HEK293 (cell line): ENCODE data around the gene KRT27.

Experiments used
- CTCF ChIA-PET: fragments of 350-600 bp; formaldehyde crosslinking; extraction: SDS; loops from one replicate; lab custom pipeline; 2021; ENCODE audit warnings: antibody characterized with exemption; lab: Yijun Ruan, JAX
- POLR2A ChIA-PET: fragments of 300-600 bp; formaldehyde crosslinking; extraction: SDS; loops from one replicate; lab custom pipeline; 2020; ENCODE audit warnings: antibody characterized with exemption, inconsistent platforms; lab: Yijun Ruan, JAX
- H3K27ac ChIP-seq: fragments of 200-500 bp; sonication (Bioruptor generic); 2 replicates; pipeline ENCODE4 v1.5.1; 2014; ENCODE audit warnings: low read depth, low read length, control low read depth, inconsistent platforms; ENCODE audit errors: extremely low read depth
- H3K36me3 ChIP-seq, 2 experiments: fragments of 200-500 bp in 1 of 2; sonication (Bioruptor generic) in 1 of 2; 1 replicate in 1 of 2; 2 replicates in 1 of 2; pipeline ENCODE4 v1.5.1; 2014 to 2017; ENCODE audit warnings: inconsistent platforms in 2 of 2, low read length in 2 of 2; ENCODE audit not compliant: control insufficient read depth in 2 of 2, insufficient read depth in 1 of 2
- H3K4me1 ChIP-seq: fragments of 200-500 bp; sonication (Bioruptor generic); 2 replicates; pipeline ENCODE4 v1.5.1; 2014; ENCODE audit warnings: mild to moderate bottlenecking, low read length, inconsistent platforms; ENCODE audit not compliant: control insufficient read depth, insufficient read depth
- H3K4me3 ChIP-seq: 2 replicates; pipeline ENCODE4 v1.5.1; 2011; ENCODE audit warnings: low read depth, mild to moderate bottlenecking, control low read depth, low read length, moderate library complexity
- H3K9me3 ChIP-seq: fragments of 200-500 bp; sonication (Bioruptor generic); 2 replicates; pipeline ENCODE4 v1.5.1; 2014; ENCODE audit warnings: low read depth, low read length, inconsistent platforms; ENCODE audit not compliant: control insufficient read depth, insufficient read depth
- AEBP2 ChIP-seq: fragments of 450-650 bp; formaldehyde crosslinking; IDR thresholded peaks from 2 replicates; pipeline ENCODE4 v1.5.1; 2016; ENCODE audit warnings: missing biosample characterization, missing genetic modification characterization, borderline replicate concordance
- GLI4 ChIP-seq: fragments of 450-650 bp; formaldehyde crosslinking; IDR thresholded peaks from 2 replicates; pipeline ENCODE4 v1.5.1; 2016; ENCODE audit warnings: missing biosample characterization, missing genetic modification characterization
- KLF1 ChIP-seq: fragments of 450-650 bp; formaldehyde crosslinking; IDR thresholded peaks from 2 replicates; pipeline ENCODE4 v1.5.1; 2016; ENCODE audit warnings: missing biosample characterization, missing genetic modification characterization
- KLF17 ChIP-seq: fragments of 450-650 bp; formaldehyde crosslinking; IDR thresholded peaks from 2 replicates; pipeline ENCODE4 v1.5.1; 2016; ENCODE audit warnings: missing biosample characterization, missing genetic modification characterization
- ZBTB26 ChIP-seq: fragments of 450-650 bp; formaldehyde crosslinking; optimal IDR thresholded peaks from 2 replicates; pipeline ENCODE3; 2016; ENCODE audit warnings: missing biosample characterization, mild to moderate bottlenecking, missing genetic modification characterization
- ZEB2 ChIP-seq: fragments of 450-650 bp; formaldehyde crosslinking; IDR thresholded peaks from 2 replicates; pipeline ENCODE4 v1.5.1; 2016; ENCODE audit warnings: missing biosample characterization, missing genetic modification characterization
- ZIC2 ChIP-seq: fragments of 450-650 bp; formaldehyde crosslinking; IDR thresholded peaks from 2 replicates; pipeline ENCODE4 v1.5.1; 2016; ENCODE audit warnings: missing biosample characterization, missing genetic modification characterization
- ZNF169 ChIP-seq: fragments of 450-650 bp; formaldehyde crosslinking; IDR thresholded peaks from 2 replicates; pipeline ENCODE4 v1.5.1; 2016; ENCODE audit warnings: missing biosample characterization, missing genetic modification characterization
- ZNF324 ChIP-seq: fragments of 450-650 bp; formaldehyde crosslinking; IDR thresholded peaks from 2 replicates; pipeline ENCODE4 v1.5.1; 2016; ENCODE audit warnings: missing biosample characterization, missing genetic modification characterization
- ZNF571 ChIP-seq: fragments of 450-650 bp; formaldehyde crosslinking; IDR thresholded peaks from 2 replicates; pipeline ENCODE4 v1.5.0; 2017; ENCODE audit warnings: missing biosample characterization, missing genetic modification characterization
- ZNF585B ChIP-seq: fragments of 450-650 bp; formaldehyde crosslinking; IDR thresholded peaks from 2 replicates; pipeline ENCODE4 v1.5.1; 2016; ENCODE audit warnings: missing biosample characterization, missing genetic modification characterization
- ZNF639 ChIP-seq: fragments of 450-650 bp; formaldehyde crosslinking; IDR thresholded peaks from 2 replicates; pipeline ENCODE4 v1.5.1; 2016; ENCODE audit warnings: missing biosample characterization, missing genetic modification characterization
- ZNF658 ChIP-seq: fragments of 450-650 bp; formaldehyde crosslinking; IDR thresholded peaks from 2 replicates; pipeline ENCODE4; 2016; ENCODE audit warnings: missing biosample characterization, missing genetic modification characterization
- ZNF747 ChIP-seq: fragments of 450-650 bp; formaldehyde crosslinking; IDR thresholded peaks from 2 replicates; pipeline ENCODE4 v1.5.1; 2016; ENCODE audit warnings: missing biosample characterization, missing genetic modification characterization
- ZNF792 ChIP-seq: fragments of 450-650 bp; formaldehyde crosslinking; IDR thresholded peaks from 2 replicates; pipeline ENCODE4 v1.5.1; 2016; ENCODE audit warnings: missing biosample characterization, missing genetic modification characterization
- TF ChIP-seq, protein P1 (sequence below): fragments of 450-650 bp; formaldehyde crosslinking; IDR thresholded peaks from 2 replicates; pipeline ENCODE4 v1.5.0; 2017; ENCODE audit warnings: missing biosample characterization, missing genetic modification characterization, borderline replicate concordance
- TF ChIP-seq, protein P2 (sequence below): fragments of 450-650 bp; formaldehyde crosslinking; IDR thresholded peaks from 2 replicates; pipeline ENCODE4 v1.5.1; 2016; ENCODE audit warnings: missing biosample characterization, missing genetic modification characterization
- TF ChIP-seq, protein P3 (sequence below): fragments of 450-650 bp; formaldehyde crosslinking; conservative IDR thresholded peaks from 2 replicates; pipeline ENCODE4 v1.5.1; 2016; ENCODE audit warnings: low read depth, missing biosample characterization, missing genetic modification characterization

Gene KRT27

DNA sequence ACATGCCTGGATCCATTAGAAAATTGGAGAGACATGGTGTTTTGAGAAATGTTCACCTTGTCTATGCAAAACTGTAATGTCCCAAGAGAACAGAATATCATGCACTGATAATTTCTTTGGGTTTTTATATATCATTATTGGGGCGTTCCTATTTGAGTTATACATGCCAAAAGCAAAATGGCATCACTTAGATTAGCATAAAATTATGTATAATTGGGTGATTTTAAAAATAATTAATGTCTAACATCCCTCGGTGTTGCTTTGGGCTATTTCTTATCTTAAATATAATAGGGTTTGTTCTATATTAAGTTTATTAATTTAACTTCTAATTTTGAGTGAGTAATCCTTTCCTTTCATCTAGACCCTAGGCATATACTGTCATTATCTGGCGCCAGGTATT is 17.5 kb upstream of the KRT27 start, which contains the start of gene KRT28 (continued):
- TF ChIP-seq, protein P1, sequence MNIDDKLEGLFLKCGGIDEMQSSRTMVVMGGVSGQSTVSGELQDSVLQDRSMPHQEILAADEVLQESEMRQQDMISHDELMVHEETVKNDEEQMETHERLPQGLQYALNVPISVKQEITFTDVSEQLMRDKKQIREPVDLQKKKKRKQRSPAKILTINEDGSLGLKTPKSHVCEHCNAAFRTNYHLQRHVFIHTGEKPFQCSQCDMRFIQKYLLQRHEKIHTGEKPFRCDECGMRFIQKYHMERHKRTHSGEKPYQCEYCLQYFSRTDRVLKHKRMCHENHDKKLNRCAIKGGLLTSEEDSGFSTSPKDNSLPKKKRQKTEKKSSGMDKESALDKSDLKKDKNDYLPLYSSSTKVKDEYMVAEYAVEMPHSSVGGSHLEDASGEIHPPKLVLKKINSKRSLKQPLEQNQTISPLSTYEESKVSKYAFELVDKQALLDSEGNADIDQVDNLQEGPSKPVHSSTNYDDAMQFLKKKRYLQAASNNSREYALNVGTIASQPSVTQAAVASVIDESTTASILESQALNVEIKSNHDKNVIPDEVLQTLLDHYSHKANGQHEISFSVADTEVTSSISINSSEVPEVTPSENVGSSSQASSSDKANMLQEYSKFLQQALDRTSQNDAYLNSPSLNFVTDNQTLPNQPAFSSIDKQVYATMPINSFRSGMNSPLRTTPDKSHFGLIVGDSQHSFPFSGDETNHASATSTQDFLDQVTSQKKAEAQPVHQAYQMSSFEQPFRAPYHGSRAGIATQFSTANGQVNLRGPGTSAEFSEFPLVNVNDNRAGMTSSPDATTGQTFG (tag by site-specific recombination): no peak
- TF ChIP-seq ZEB2: no peak
- TF ChIP-seq ZIC2: no peak
- TF ChIP-seq KLF17: no peak
- TF ChIP-seq KLF1 (tag by site-specific recombination): no peak
- no peak for TF ChIP-seq ZNF639
- no peak for TF ChIP-seq ZBTB26
- TF ChIP-seq AEBP2 (tag by site-specific recombination): no peak
- no peak for TF ChIP-seq ZNF792 (tag by site-specific recombination)
- TF ChIP-seq, protein P2, sequence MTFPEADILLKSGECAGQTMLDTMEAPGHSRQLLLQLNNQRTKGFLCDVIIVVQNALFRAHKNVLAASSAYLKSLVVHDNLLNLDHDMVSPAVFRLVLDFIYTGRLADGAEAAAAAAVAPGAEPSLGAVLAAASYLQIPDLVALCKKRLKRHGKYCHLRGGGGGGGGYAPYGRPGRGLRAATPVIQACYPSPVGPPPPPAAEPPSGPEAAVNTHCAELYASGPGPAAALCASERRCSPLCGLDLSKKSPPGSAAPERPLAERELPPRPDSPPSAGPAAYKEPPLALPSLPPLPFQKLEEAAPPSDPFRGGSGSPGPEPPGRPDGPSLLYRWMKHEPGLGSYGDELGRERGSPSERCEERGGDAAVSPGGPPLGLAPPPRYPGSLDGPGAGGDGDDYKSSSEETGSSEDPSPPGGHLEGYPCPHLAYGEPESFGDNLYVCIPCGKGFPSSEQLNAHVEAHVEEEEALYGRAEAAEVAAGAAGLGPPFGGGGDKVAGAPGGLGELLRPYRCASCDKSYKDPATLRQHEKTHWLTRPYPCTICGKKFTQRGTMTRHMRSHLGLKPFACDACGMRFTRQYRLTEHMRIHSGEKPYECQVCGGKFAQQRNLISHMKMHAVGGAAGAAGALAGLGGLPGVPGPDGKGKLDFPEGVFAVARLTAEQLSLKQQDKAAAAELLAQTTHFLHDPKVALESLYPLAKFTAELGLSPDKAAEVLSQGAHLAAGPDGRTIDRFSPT (tag by site-specific recombination): no peak
- TF ChIP-seq ZNF658 (tag by site-specific recombination): no peak

GRCh38 chr17:40796846-40797245 is 14.5 kb upstream of the KRT27 start:
- Histone ChIP-seq H3K27ac (no peak overlapping the region), H3K9me3 (no peaks in the 10 kb centered on the region)
- ChIA-PET CTCF (interaction anchor here (0.5 to 1.0 kb wide), 2 partner anchors 104 to 181 kb away, joined by 3 to 5 read pairs; no protein-coding TSS in a partner anchor), POLR2A (no interaction called here)
- TF ChIP-seq ZNF324 (no peak), ZNF169 (tag by site-specific recombination) (no peak), ZNF571 (tag by site-specific recombination) (no peak), GLI4 (no peak), ZNF585B (tag by site-specific recombination) (no peak), ZNF747 (tag by site-specific recombination) (no peak)
- TF ChIP-seq, protein P1 (tag by site-specific recombination): no peak
- TF ChIP-seq, protein P3, sequence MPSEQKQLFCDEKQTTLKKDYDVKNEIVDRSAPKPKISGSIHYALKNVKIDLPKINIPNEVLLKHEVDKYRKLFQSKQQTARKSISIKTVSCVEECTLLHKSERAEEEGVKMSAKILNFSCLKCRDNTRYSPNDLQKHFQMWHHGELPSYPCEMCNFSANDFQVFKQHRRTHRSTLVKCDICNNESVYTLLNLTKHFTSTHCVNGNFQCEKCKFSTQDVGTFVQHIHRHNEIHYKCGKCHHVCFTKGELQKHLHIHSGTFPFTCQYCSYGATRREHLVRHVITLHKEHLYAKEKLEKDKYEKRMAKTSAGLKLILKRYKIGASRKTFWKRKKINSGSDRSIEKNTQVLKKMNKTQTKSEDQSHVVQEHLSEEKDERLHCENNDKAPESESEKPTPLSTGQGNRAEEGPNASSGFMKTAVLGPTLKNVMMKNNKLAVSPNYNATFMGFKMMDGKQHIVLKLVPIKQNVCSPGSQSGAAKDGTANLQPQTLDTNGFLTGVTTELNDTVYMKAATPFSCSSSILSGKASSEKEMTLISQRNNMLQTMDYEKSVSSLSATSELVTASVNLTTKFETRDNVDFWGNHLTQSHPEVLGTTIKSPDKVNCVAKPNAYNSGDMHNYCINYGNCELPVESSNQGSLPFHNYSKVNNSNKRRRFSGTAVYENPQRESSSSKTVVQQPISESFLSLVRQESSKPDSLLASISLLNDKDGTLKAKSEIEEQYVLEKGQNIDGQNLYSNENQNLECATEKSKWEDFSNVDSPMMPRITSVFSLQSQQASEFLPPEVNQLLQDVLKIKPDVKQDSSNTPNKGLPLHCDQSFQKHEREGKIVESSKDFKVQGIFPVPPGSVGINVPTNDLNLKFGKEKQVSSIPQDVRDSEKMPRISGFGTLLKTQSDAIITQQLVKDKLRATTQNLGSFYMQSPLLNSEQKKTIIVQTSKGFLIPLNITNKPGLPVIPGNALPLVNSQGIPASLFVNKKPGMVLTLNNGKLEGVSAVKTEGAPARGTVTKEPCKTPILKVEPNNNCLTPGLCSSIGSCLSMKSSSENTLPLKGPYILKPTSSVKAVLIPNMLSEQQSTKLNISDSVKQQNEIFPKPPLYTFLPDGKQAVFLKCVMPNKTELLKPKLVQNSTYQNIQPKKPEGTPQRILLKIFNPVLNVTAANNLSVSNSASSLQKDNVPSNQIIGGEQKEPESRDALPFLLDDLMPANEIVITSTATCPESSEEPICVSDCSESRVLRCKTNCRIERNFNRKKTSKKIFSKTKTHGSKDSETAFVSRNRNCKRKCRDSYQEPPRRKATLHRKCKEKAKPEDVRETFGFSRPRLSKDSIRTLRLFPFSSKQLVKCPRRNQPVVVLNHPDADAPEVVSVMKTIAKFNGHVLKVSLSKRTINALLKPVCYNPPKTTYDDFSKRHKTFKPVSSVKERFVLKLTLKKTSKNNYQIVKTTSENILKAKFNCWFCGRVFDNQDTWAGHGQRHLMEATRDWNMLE: no peak
- TF ChIP-seq, all 188 proteins: peak for 0
- Histone ChIP-seq H3K4me3 (no peak overlapping the region), H3K4me1 (no peaks in the 10 kb centered on the region), H3K36me3 (no peaks in the 10 kb centered on the region)
